ENCODE data around the gene MAFG.

DNA sequence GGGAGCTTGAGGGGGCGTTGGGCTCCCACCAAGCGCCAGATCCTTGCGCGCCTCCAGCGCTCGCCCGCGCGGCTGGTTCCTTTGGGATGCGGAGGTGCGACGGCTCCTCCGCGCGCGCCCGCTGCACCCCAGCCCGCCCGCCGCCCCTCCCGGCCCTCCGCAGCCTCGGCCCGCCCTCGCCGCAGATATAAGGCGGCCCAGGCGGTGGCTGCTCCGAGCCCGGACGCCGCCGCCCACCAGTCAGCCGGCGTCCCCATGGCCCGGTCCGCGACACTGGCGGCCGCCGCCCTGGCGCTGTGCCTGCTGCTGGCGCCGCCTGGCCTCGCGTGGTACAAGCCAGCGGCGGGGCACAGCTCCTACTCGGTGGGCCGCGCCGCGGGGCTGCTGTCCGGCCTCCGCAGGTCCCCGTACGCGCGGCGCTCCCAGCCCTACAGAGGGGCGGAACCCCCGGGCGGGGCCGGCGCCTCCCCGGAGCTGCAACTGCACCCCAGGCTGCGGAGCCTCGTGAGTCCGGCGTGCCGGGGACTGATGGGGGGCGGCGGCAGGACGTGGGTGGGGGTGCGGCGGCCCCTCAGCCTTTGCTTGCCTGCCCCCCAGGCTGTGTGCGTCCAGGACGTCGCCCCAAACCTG, 25.4 kb downstream of the MAFG start, which contains the start of gene NPB:
- TF ChIP-seq, protein P1, sequence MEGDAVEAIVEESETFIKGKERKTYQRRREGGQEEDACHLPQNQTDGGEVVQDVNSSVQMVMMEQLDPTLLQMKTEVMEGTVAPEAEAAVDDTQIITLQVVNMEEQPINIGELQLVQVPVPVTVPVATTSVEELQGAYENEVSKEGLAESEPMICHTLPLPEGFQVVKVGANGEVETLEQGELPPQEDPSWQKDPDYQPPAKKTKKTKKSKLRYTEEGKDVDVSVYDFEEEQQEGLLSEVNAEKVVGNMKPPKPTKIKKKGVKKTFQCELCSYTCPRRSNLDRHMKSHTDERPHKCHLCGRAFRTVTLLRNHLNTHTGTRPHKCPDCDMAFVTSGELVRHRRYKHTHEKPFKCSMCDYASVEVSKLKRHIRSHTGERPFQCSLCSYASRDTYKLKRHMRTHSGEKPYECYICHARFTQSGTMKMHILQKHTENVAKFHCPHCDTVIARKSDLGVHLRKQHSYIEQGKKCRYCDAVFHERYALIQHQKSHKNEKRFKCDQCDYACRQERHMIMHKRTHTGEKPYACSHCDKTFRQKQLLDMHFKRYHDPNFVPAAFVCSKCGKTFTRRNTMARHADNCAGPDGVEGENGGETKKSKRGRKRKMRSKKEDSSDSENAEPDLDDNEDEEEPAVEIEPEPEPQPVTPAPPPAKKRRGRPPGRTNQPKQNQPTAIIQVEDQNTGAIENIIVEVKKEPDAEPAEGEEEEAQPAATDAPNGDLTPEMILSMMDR (IDR thresholded peaks at IDR 0.05; ENCODE audit: extremely low read depth in 1 of 2, insufficient read depth in 1 of 2, low read depth in 1 of 2, low read length in 2 of 2), result no peak
- TF ChIP-seq POLR2A (IDR thresholded peaks at IDR 0.05; ENCODE audit: low read depth, low read length), result no peak
- TF ChIP-seq POLR2AphosphoS5 (IDR thresholded peaks at IDR 0.05; ENCODE audit: insufficient read depth, low read depth, low read length), result no peak
- no peak for TF ChIP-seq JUN (IDR thresholded peaks at IDR 0.05; ENCODE audit: borderline replicate concordance, insufficient read depth, insufficient read length, low read depth)
- peak; percentile 69 for TF ChIP-seq EZH2 (IDR thresholded peaks at IDR 0.05; ENCODE audit: borderline replicate concordance, low read depth, low read length, severe bottlenecking)
- TF ChIP-seq, protein P2, sequence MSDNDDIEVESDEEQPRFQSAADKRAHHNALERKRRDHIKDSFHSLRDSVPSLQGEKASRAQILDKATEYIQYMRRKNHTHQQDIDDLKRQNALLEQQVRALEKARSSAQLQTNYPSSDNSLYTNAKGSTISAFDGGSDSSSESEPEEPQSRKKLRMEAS (IDR thresholded peaks at IDR 0.05; ENCODE audit: insufficient read depth, insufficient read length), result no peak

Measured in endothelial cell of umbilical vein (primary cell).